EH (cell line): ENCODE results near the gene STARD4.

Experiments used
- DNase-seq: peaks from one replicate; pipeline ENCODE4 v3.0.0-alpha.2; 2015; ENCODE audit warnings: low read depth

Gene STARD4

GRCh38 chr5:111469903-111470302, 42.4 kb downstream of the STARD4 start:
- DNase-seq: no peak

- DNase-seq: no peak
Observed at GRCh38 chr5:111469293-111469896, 42.9 kb downstream of the STARD4 start.

GRCh38 chr5:111463311-111463710, 49.0 kb downstream of the STARD4 start:
- DNase-seq: no peak

- no peak for DNase-seq
Observed at GRCh38 chr5:111461934-111462333, 50.4 kb downstream of the STARD4 start.

- peak; percentile 42 for DNase-seq
Observed at GRCh38 chr5:111461255-111461671, 51.1 kb downstream of the STARD4 start.

- no peak for DNase-seq
Observed at GRCh38 chr5:111454776-111455175, 57.6 kb downstream of the STARD4 start.

GRCh38 chr5:111454198-111454622, 58.1 kb downstream of the STARD4 start:
- peak; percentile 81 for DNase-seq

- DNase-seq: peak; percentile 74
Observed at GRCh38 chr5:111453747-111454146, 58.6 kb downstream of the STARD4 start.

- DNase-seq: peak; percentile 64
Observed at GRCh38 chr5:111453295-111453694, 59.0 kb downstream of the STARD4 start.

GRCh38 chr5:111447822-111448221, 64.5 kb downstream of the STARD4 start:
- no peak for DNase-seq

GRCh38 chr5:111447099-111447498, 65.2 kb downstream of the STARD4 start:
- DNase-seq: peak; percentile 29
